Measurements from ENCODE around the gene TCEAL3.
"Not testable (repeated sequence)": the region's sequence is repeated elsewhere in the genome, so short reads cannot be mapped to it uniquely, and the experiment has no call there.

TCEAL3 gene

DNA sequence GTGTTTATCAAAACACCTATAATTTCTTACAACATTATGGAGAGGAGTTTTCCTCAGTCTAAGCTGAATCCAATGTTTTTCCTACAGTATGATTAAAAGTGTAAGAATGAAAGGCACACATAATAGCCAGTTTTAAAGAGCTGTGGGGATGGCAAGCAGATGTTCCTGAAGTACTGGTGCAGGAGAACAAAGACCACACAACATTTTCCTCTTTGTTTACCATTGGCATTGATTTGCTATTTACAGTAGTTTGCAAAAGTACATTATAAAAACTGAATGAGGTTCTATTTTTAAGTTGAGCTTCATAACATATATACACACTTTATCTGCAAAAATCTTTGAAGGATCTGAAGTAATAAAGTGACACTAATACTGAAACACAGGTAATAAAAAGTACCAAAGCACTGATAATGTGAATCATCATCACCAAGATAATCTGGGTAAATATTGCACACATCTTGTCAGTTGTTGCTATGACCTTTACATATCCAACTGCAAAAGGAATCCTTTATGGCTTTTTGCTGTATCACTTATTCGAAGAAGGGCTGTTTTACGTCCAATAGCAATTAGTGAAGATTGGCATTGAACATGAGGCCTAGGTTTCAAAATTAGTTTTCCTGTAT is 43.5 kb downstream of the TCEAL3 start:
- Histone ChIP-seq H2BK120ac (ENCODE audit: low read depth, low read length) (no peak overlapping the region), H2AK5ac (ENCODE audit: low read length) (no peak overlapping the region), H3K56ac (ENCODE audit: low read length) (no peak overlapping the region), H3K18ac (ENCODE audit: low read length) (no peak overlapping the region), H3K9ac (ENCODE audit: low read length) (no peak overlapping the region), H4K8ac (ENCODE audit: low read depth, low read length) (no peak overlapping the region), H3K4me1 (ENCODE audit: control insufficient read depth, low read depth, low read length) (no peaks in the 10 kb centered on the region), H2BK5ac (ENCODE audit: low read length) (no peak overlapping the region), H3K4me3 (ENCODE audit: low read length) (no peak overlapping the region), H2BK15ac (replicated peaks; ENCODE audit: low read depth) (no peak overlapping the region), H3K79me1 (ENCODE audit: low read length) (no peaks in the 10 kb centered on the region), H3K23ac (ENCODE audit: low read length) (no peak overlapping the region), H4K5ac (ENCODE audit: low read length) (no peak overlapping the region), H3K27ac (ENCODE audit: low read depth, low read length) (no peak overlapping the region), H3K79me2 (ENCODE audit: control insufficient read depth, insufficient read depth, low read length) (no peaks in the 10 kb centered on the region), H3K4ac (ENCODE audit: low read depth, low read length) (no peak overlapping the region), H3K27me3 (ENCODE audit: insufficient read depth, low read length, poor library complexity) (no peaks in the 10 kb centered on the region), H3K4me2 (ENCODE audit: low read length) (no peak overlapping the region), H3K36me3 (ENCODE audit: control insufficient read depth, insufficient read depth, low read length) (no peaks in the 10 kb centered on the region)
- no peak for DNase-seq
- WGBS (ENCODE audit: extremely low coverage, insufficient coverage, low lambda C conversion rate) = no CpG with 5 or more reads among the region's 2 CpGs

DNA sequence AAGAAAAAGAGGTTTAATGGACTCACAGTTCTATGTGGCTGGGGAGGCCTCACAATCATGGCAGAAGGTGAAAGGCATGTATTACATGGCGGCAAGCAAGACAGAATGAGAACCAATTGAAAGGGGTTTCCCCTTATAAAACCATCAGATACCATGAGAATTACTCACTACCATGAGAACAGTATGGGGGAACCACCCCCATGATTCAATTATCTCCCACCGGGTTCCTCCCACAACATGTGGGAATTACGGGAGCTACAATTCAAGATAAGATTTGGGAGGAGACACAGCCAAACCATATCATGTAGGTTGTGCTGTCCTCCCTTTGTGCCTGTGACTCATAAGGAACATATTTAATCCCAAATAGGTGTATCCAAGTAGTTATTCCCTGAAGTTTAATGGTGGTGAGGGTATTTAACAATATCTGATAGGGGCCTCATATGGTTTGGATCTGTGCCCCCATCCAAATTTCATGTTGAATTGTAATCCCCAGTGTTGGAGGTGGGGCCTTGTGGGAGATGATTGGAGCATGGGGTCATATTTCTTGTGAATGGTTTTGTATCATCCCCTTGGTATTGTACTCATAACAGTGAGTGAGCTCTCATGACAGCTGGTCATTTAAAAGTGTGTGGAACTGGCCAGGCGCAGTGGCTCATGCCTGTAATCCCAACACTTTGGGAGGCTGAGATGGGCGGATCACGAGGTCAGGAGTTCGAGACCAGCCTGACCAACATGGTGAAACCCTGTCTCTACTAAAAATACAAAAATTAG is 47.7 kb downstream of the TCEAL3 start:
- DNase-seq; H3K4me1 ChIP-seq (ENCODE audit: control insufficient read depth, low read depth, low read length); H3K9ac ChIP-seq (ENCODE audit: low read length); H3K56ac ChIP-seq (ENCODE audit: low read length); H3K79me2 ChIP-seq (ENCODE audit: control insufficient read depth, insufficient read depth, low read length); H4K8ac ChIP-seq (ENCODE audit: low read depth, low read length); H3K18ac ChIP-seq (ENCODE audit: low read length); H4K5ac ChIP-seq (ENCODE audit: low read length); H2BK5ac ChIP-seq (ENCODE audit: low read length); H2AK5ac ChIP-seq (ENCODE audit: low read length); H2BK15ac ChIP-seq (replicated peaks; ENCODE audit: low read depth); H3K4me2 ChIP-seq (ENCODE audit: low read length); H3K27ac ChIP-seq (ENCODE audit: low read depth, low read length); H3K79me1 ChIP-seq (ENCODE audit: low read length); H3K23ac ChIP-seq (ENCODE audit: low read length); H3K27me3 ChIP-seq (ENCODE audit: insufficient read depth, low read length, poor library complexity); H3K4ac ChIP-seq (ENCODE audit: low read depth, low read length); H2BK120ac ChIP-seq (ENCODE audit: low read depth, low read length); H3K36me3 ChIP-seq (ENCODE audit: control insufficient read depth, insufficient read depth, low read length); H3K4me3 ChIP-seq (ENCODE audit: low read length): not testable (repeated sequence)
- no CpG with 5 or more reads among the region's 7 CpGs for WGBS (ENCODE audit: extremely low coverage, insufficient coverage, low lambda C conversion rate)

DNA sequence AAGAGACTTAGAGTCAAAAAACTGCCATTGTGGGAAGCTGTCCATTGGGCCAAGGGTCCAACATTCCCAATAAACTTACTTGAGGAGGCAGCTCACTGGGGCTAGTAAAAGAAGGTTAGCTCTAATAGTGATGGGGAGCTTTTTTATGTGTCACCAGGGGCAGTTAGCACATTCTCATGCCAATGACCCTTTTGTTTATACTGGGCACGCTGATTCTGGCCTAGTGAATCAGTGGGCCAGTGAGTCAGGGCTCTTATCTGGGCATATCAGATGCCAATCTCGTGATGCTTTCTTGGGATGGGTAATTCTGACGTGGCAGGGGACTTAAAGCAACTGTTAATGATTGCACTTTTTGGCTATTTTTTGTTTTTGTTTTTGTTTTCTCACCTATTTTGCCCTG is 48.9 kb downstream of the TCEAL3 start:
- H3K4ac ChIP-seq (ENCODE audit: low read depth, low read length) = no peak overlapping the region
- H3K36me3 ChIP-seq (ENCODE audit: control insufficient read depth, insufficient read depth, low read length) = no peaks in the 10 kb centered on the region
- H3K27ac ChIP-seq (ENCODE audit: low read depth, low read length) = no peak overlapping the region
- H2AK5ac ChIP-seq (ENCODE audit: low read length) = no peak overlapping the region
- no peak overlapping the region for H3K56ac ChIP-seq (ENCODE audit: low read length)
- H4K5ac ChIP-seq (ENCODE audit: low read length) = no peak overlapping the region
- no peak overlapping the region for H2BK5ac ChIP-seq (ENCODE audit: low read length)
- no peak overlapping the region for H3K18ac ChIP-seq (ENCODE audit: low read length)
- H3K4me3 ChIP-seq (ENCODE audit: low read length) = no peak overlapping the region
- no peaks in the 10 kb centered on the region for H3K79me2 ChIP-seq (ENCODE audit: control insufficient read depth, insufficient read depth, low read length)
- no peak for DNase-seq
- no CpG with 5 or more reads among the region's 3 CpGs for WGBS (ENCODE audit: extremely low coverage, insufficient coverage, low lambda C conversion rate)
- H3K79me1 ChIP-seq (ENCODE audit: low read length) = no peaks in the 10 kb centered on the region
- no peaks in the 10 kb centered on the region for H3K4me1 ChIP-seq (ENCODE audit: control insufficient read depth, low read depth, low read length)
- H3K27me3 ChIP-seq (ENCODE audit: insufficient read depth, low read length, poor library complexity) = no peaks in the 10 kb centered on the region
- H3K9ac ChIP-seq (ENCODE audit: low read length) = no peak overlapping the region
- H2BK120ac ChIP-seq (ENCODE audit: low read depth, low read length) = no peak overlapping the region
- no peak overlapping the region for H3K4me2 ChIP-seq (ENCODE audit: low read length)
- no peak overlapping the region for H4K8ac ChIP-seq (ENCODE audit: low read depth, low read length)
- no peak overlapping the region for H2BK15ac ChIP-seq (replicated peaks; ENCODE audit: low read depth)
- H3K23ac ChIP-seq (ENCODE audit: low read length) = no peak overlapping the region

DNA sequence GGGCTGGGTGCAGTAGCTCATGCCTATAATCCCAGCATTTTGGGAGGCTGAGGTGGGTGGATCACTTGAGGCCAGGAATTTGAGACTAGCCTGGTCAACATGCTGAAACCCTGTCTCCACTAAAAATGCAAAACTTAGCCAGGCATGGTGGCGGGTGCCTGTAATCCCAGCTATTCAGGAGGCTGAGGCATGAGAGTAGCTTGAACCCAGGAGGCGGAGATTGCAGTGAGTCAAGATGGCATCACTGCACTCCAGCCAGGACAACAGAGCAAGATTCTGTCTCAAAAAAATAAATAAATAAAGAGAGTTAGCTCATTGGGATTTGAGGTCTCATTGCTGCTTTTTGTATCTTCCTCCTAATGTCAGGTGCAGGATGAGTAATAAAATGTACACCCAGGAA is 49.3 kb downstream of the TCEAL3 start:
- not testable (repeated sequence) for DNase-seq; H2AK5ac ChIP-seq (ENCODE audit: low read length); H3K4me3 ChIP-seq (ENCODE audit: low read length); H3K9ac ChIP-seq (ENCODE audit: low read length); H4K8ac ChIP-seq (ENCODE audit: low read depth, low read length); H2BK5ac ChIP-seq (ENCODE audit: low read length); H3K4ac ChIP-seq (ENCODE audit: low read depth, low read length); H3K27me3 ChIP-seq (ENCODE audit: insufficient read depth, low read length, poor library complexity); H2BK120ac ChIP-seq (ENCODE audit: low read depth, low read length); H3K56ac ChIP-seq (ENCODE audit: low read length); H4K5ac ChIP-seq (ENCODE audit: low read length); H3K79me1 ChIP-seq (ENCODE audit: low read length); H3K79me2 ChIP-seq (ENCODE audit: control insufficient read depth, insufficient read depth, low read length); H3K27ac ChIP-seq (ENCODE audit: low read depth, low read length); H3K4me1 ChIP-seq (ENCODE audit: control insufficient read depth, low read depth, low read length); H3K23ac ChIP-seq (ENCODE audit: low read length); H2BK15ac ChIP-seq (replicated peaks; ENCODE audit: low read depth); H3K18ac ChIP-seq (ENCODE audit: low read length); H3K36me3 ChIP-seq (ENCODE audit: control insufficient read depth, insufficient read depth, low read length); H3K4me2 ChIP-seq (ENCODE audit: low read length)
- no CpG with 5 or more reads among the region's 2 CpGs for WGBS (ENCODE audit: extremely low coverage, insufficient coverage, low lambda C conversion rate)

DNA sequence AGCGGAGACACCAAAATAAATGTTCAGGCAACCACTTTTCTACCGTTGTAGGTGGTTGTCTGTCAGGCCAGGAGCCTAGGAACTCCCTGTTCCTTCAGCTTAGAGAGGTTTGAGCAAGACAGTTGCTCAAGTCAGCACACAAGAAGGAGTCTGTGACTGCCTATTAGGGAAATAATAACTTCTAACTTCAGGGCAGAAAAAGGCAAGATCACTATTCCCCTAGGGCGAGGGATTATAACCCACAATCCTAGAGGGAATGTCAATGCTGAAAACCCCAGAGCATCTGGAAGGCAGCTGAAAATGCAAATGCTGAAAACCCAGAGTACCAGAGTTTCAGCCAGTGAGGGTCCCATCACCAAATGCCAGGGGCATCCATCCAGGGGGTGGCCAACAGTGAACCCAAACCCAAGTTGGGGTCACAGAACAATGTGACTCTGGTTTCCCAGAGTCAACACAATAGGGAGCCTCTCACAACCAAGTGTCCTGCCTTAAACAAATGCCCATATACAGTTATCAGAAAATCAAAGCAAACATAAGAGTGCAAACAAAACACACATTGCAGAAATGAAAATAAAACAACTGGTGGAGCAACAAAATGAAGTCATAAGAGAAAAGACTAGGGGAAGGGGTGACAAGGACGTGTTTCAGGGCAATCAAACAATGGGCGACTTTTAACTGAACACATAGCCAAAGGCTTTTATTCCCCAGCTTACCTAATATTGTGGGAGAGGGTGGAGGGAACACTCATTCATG is 51.1 kb downstream of the TCEAL3 start:
- Histone ChIP-seq H3K23ac (ENCODE audit: low read length) (no peak overlapping the region), H3K4me2 (ENCODE audit: low read length) (no peak overlapping the region), H2AK5ac (ENCODE audit: low read length) (no peak overlapping the region), H3K56ac (ENCODE audit: low read length) (no peak overlapping the region), H3K18ac (ENCODE audit: low read length) (no peak overlapping the region), H3K36me3 (ENCODE audit: control insufficient read depth, insufficient read depth, low read length) (no peaks in the 10 kb centered on the region), H4K8ac (ENCODE audit: low read depth, low read length) (no peak overlapping the region), H3K4me1 (ENCODE audit: control insufficient read depth, low read depth, low read length) (no peaks in the 10 kb centered on the region), H4K5ac (ENCODE audit: low read length) (no peak overlapping the region), H3K4me3 (ENCODE audit: low read length) (no peak overlapping the region), H3K9ac (ENCODE audit: low read length) (no peak overlapping the region), H2BK120ac (ENCODE audit: low read depth, low read length) (no peak overlapping the region), H3K79me2 (ENCODE audit: control insufficient read depth, insufficient read depth, low read length) (no peaks in the 10 kb centered on the region), H3K27ac (ENCODE audit: low read depth, low read length) (no peak overlapping the region), H2BK15ac (replicated peaks; ENCODE audit: low read depth) (no peak overlapping the region), H3K27me3 (ENCODE audit: insufficient read depth, low read length, poor library complexity) (no peaks in the 10 kb centered on the region), H3K79me1 (ENCODE audit: low read length) (no peaks in the 10 kb centered on the region), H3K4ac (ENCODE audit: low read depth, low read length) (no peak overlapping the region), H2BK5ac (ENCODE audit: low read length) (no peak overlapping the region)
- no CpG with 5 or more reads among the region's 5 CpGs for WGBS (ENCODE audit: extremely low coverage, insufficient coverage, low lambda C conversion rate)
- no peak for DNase-seq

Measured in mesendoderm (in vitro differentiated cells).